NCI-H774 (cell line): Measurements from ENCODE around the gene SEC22C.

ENCODE experiments used
- DNase-seq: peaks from one replicate; lab custom pipeline; 2025; lab: John Stamatoyannopoulos, UW

The SEC22C gene

GRCh38 chr3:42513121-42513520, 68.6 kb downstream of the SEC22C start:
- no peak for DNase-seq

- no peak for DNase-seq
Measured at GRCh38 chr3:42511736-42512135, 70.0 kb downstream of the SEC22C start.

GRCh38 chr3:42511201-42511600, 70.6 kb downstream of the SEC22C start:
- DNase-seq: no peak

GRCh38 chr3:42510325-42510724, 71.4 kb downstream of the SEC22C start:
- no peak for DNase-seq

- no peak for DNase-seq
Measured at GRCh38 chr3:42509111-42509510, 72.7 kb downstream of the SEC22C start.

- no peak for DNase-seq
Measured at GRCh38 chr3:42508562-42508961, 73.2 kb downstream of the SEC22C start.

GRCh38 chr3:42507761-42508335, 73.9 kb downstream of the SEC22C start:
- no peak for DNase-seq

GRCh38 chr3:42507252-42507651, 74.5 kb downstream of the SEC22C start:
- no peak for DNase-seq

- no peak for DNase-seq
Measured at GRCh38 chr3:42505849-42506410, 75.8 kb downstream of the SEC22C start.

GRCh38 chr3:42505128-42505848, 76.5 kb downstream of the SEC22C start:
- no peak for DNase-seq

- DNase-seq: no peak
Measured at GRCh38 chr3:42504334-42505127, 77.2 kb downstream of the SEC22C start.

- no peak for DNase-seq
Measured at GRCh38 chr3:42503957-42504333, 77.8 kb downstream of the SEC22C start.

- DNase-seq: no peak
Measured at GRCh38 chr3:42503251-42503924, 78.4 kb downstream of the SEC22C start.

- peak; percentile 66 for DNase-seq
Measured at GRCh38 chr3:42502429-42503250, 79.1 kb downstream of the SEC22C start, which contains the start of gene VIPR1. VIPR1 (plus strand) TSS chr3:42502643; CDS start chr3:42502736, 93 bp downstream.

- DNase-seq: peak; percentile 2
Measured at GRCh38 chr3:42501681-42502428, 79.9 kb downstream of the SEC22C start.

GRCh38 chr3:42501321-42501680, 80.5 kb downstream of the SEC22C start:
- DNase-seq: no peak

- DNase-seq: no peak
Measured at GRCh38 chr3:42500909-42501308, 80.9 kb downstream of the SEC22C start.

- DNase-seq: no peak
Measured at GRCh38 chr3:42500091-42500490, 81.7 kb downstream of the SEC22C start.

- no peak for DNase-seq
Measured at GRCh38 chr3:42499478-42499871, 82.3 kb downstream of the SEC22C start.

- DNase-seq: no peak
Measured at GRCh38 chr3:42498791-42499477, 82.8 kb downstream of the SEC22C start.
